HUES64 (cell line): ENCODE measurements around the gene TRPV4.
"Not testable (repeated sequence)": the region's sequence is repeated elsewhere in the genome, so short reads cannot be mapped to it uniquely, and the experiment has no call there.

ENCODE experiments used
- H3K27ac ChIP-seq: 2 replicates; pipeline ENCODE4 v1.7.0; 2013; ENCODE audit warnings: low read depth, low read length, inconsistent platforms
- H3K27me3 ChIP-seq: 2 replicates; pipeline ENCODE4 v1.6.1; 2013; ENCODE audit warnings: mild to moderate bottlenecking, low read length; ENCODE audit not compliant: insufficient read depth
- H3K36me3 ChIP-seq: 2 replicates; pipeline ENCODE4 v1.6.1; 2013; ENCODE audit warnings: mild to moderate bottlenecking, low read length; ENCODE audit not compliant: insufficient read depth
- H3K4me1 ChIP-seq: 2 replicates; pipeline ENCODE4 v1.6.1; 2013; ENCODE audit warnings: mild to moderate bottlenecking, low read length, moderate library complexity; ENCODE audit not compliant: insufficient read depth
- H3K4me3 ChIP-seq: 2 replicates; pipeline ENCODE4 v1.5.1; 2013; ENCODE audit warnings: mild to moderate bottlenecking, low read length, moderate library complexity
- H3K9ac ChIP-seq: 2 replicates; pipeline ENCODE4 v1.6.1; 2013; ENCODE audit warnings: mild to moderate bottlenecking, low read depth, low read length
- H3K9me3 ChIP-seq: 2 replicates; pipeline ENCODE4 v1.6.1; 2013; ENCODE audit warnings: low read depth, low read length; ENCODE audit not compliant: insufficient read depth
- WGBS: fragments of 150-250, 120-280 bp; methylation state at CpG from one replicate; pipeline ENCODE4 v1.1.7; 2013; ENCODE audit warnings: missing lambda C conversion rate; 5-methylcytosine and 5-hydroxymethylcytosine counted together

The TRPV4 gene

GRCh38 chr12:109873653-109874052, 40.5 kb upstream of the TRPV4 start:
- Histone ChIP-seq H3K27ac (no peak overlapping the region), H3K9ac (no peak overlapping the region), H3K9me3 (no peaks in the 10 kb centered on the region), H3K27me3 (no peaks in the 10 kb centered on the region), H3K4me1 (peaks cover 12% of the 10 kb centered on the region; the same call in 1 of the 2 replicates), H3K4me3 (no peak overlapping the region), H3K36me3 (no peaks in the 10 kb centered on the region)
- WGBS: 87% methylated on average over 6 of the region's 6 CpGs

DNA sequence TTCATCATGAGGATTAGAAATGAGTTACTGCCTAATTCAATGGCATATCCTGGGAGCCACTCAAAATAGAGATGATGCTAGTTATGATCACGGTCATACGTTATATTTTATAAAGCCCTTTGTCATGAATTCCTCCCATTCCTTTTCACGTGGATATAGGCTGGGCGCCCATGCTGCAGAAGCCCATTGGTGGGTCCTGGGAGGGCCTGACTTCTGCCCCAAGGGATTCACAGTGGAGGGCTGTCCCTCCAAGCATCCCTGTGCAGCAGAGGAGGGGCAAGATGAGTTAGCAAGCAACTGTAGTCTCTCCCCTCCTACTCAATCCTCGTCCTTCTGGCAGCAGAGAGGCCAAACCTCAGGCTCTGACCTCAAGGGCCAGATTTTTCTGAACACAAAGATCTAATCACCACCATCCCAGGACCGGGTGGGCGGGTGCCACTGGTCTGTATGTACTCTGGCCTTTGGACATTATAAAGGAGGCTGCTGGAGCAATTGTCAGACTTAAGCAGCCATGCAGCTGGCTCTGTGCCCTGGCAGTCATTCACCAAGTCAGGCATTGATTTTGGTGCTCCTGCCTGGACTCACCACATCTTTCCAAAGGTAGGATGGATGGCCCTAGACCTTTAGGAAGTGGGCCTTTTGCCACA, 38.6 kb upstream of the TRPV4 start:
- H3K9ac ChIP-seq: no peak overlapping the region
- no peaks in the 10 kb centered on the region for H3K36me3 ChIP-seq
- WGBS: 96% methylated on average over 7 of the region's 7 CpGs

DNA sequence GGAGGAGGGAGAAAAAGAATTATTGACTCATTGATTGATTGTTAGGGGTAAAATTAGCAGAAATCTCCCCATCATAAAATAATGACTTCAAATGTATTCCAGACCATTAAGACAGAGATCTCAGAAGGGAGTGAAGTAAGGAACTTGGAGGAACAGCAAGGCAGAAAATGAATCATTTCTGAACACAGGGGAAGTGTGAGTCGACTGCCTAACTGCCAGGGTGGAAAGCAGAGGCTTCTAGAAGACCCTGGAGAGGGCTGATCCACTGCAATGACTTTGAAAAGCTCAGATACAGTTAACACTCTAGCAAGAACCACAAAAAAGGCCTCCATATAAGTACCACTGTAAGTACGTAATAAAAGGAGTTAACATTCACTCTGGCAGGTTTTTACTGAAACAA, 37.5 kb upstream of the TRPV4 start:
- H3K36me3 ChIP-seq: no peaks in the 10 kb centered on the region
- no peaks in the 10 kb centered on the region for H3K27me3 ChIP-seq
- H3K9ac ChIP-seq: no peak overlapping the region
- 0 out of 2 replicates have a peak, but pooled peaks cover 5% of the 10 kb centered on the region for H3K4me1 ChIP-seq
- 89% methylated on average over 2 of the region's 2 CpGs for WGBS
- no peaks in the 10 kb centered on the region for H3K9me3 ChIP-seq
- H3K27ac ChIP-seq: no peak overlapping the region
- no peak overlapping the region for H3K4me3 ChIP-seq

More for the DNA sequence above, 38.6 kb upstream of the TRPV4 start:
- Histone ChIP-seq H3K4me3 (no peak overlapping the region), H3K27me3 (no peaks in the 10 kb centered on the region), H3K9me3 (no peaks in the 10 kb centered on the region), H3K4me1 (0 out of 2 replicates have a peak, but pooled peaks cover 5% of the 10 kb centered on the region), H3K27ac (no peak overlapping the region)

DNA sequence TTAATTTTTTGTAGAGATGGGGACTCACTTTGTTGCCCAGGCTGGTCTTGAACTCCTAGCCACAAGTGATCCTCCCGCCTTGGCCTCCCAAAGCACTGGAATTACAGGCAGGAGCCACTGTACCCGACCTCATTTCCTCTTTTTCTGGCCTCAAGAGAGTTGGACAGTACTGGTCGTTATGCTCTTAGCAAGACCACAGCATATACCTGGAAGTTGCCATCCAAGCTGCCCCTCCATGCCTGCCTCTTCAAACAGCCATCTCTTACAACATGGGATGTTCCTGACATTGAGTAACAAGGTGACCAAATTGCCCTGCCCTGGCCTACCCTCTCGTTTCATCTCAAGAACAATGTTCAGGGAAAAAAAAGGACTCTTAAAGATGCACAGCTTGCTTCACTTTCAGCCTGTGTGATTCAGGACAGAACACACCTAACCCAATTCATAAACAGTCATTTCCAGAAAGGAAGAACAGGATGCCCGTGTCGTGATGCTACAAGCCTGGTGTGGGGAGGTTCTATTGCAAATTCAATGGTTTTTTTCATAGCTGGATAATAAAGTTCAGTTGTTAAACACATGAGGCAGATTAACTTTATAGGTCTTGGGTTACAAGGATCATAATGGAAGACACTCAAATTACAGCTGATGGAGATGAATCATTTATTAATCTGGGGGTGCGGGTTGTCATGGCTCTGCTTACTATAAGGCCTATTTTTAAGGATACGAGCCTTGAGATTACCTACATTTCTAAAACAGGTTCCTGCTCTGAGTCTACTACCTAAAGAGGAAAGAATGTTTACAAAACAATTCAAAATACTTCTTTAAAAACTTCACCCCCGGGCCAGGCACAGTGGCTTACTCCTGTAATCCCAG, 35.2 kb upstream of the TRPV4 start:
- WGBS: 94% methylated on average over 9 of the region's 9 CpGs

DNA sequence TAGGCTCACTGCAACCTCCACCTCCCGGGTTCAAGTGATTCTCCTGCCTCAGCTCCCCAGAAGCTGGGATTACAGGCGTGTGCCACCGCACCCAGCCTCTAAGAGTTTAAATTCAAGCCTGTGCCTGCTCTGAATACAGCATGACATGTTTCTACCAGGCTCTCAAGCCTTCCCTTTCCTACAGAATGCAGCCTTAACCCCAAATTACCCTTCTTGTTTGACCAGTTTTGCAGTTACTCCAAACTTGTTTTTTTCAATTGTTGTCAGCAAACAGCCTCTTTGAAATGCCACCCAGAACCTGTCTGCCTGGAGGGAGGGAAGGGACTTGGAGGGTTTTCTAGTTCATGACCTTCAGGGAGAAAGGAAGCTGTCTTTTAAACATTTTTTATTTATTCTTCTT, 31.7 kb upstream of the TRPV4 start:
- 91% methylated on average over 3 of the region's 3 CpGs for WGBS
- no peak overlapping the region for H3K4me3 ChIP-seq
- 0 out of 2 replicates have a peak, but pooled peaks cover 4% of the 10 kb centered on the region for H3K4me1 ChIP-seq
- H3K9me3 ChIP-seq: no peaks in the 10 kb centered on the region
- no peak overlapping the region for H3K9ac ChIP-seq
- no peaks in the 10 kb centered on the region for H3K36me3 ChIP-seq
- H3K27me3 ChIP-seq: no peaks in the 10 kb centered on the region
- H3K27ac ChIP-seq: no peak overlapping the region

More for the DNA sequence above, 35.2 kb upstream of the TRPV4 start:
- Histone ChIP-seq H3K9ac (no peak overlapping the region), H3K36me3 (no peaks in the 10 kb centered on the region), H3K27me3 (no peaks in the 10 kb centered on the region), H3K9me3 (no peaks in the 10 kb centered on the region), H3K4me3 (no peak overlapping the region), H3K4me1 (0 out of 2 replicates have a peak, but pooled peaks cover 10% of the 10 kb centered on the region), H3K27ac (no peak overlapping the region)

DNA sequence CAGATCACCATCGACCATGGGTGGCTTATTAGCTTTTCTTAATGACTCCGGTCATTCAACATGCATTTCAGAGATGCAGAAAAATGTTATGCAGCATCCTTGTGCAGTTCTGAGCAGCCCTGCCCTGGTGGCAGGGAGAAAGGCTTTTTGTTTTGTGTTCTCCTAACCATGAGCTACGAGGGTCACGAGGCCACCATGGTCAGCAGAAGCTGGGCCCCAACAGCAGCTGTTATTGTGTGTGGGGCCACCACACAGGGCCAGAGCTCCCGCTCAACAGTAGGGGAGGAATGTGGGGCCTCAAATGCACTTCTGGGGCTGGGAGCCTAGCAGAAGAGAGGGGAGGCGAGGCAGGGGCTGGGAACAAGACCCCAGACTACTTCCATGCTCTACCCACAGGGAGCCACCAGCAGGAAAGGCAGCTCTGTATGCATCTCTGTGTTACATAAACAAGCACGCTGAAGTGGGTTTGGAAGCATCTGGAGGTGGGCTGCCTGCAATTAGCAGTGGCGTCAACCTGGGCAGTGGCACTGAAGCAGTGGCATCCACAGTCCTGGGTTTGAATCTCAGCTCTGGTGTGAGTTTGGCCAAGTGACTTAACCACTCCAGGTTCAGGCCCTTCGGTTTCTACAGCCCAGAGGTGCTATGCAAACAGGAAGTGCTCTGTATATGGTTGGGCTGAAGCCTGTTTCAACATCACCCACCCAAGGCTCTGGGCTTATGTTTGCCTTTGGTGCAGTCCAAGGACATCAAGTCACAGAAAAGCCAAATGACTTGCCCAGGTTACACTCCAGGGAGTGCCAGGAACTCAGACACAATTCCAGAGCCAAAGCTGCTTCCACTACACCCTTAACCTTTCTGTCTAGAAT, 30.9 kb upstream of the TRPV4 start:
- Histone ChIP-seq H3K4me1 (0 out of 2 replicates have a peak, but pooled peaks cover 4% of the 10 kb centered on the region), H3K36me3 (no peaks in the 10 kb centered on the region), H3K9me3 (no peaks in the 10 kb centered on the region), H3K27me3 (no peaks in the 10 kb centered on the region), H3K4me3 (no peak overlapping the region), H3K9ac (no peak overlapping the region), H3K27ac (no peak overlapping the region)
- WGBS: 83% methylated on average over 9 of the region's 9 CpGs

- H3K36me3 ChIP-seq, H3K27me3 ChIP-seq, H3K4me3 ChIP-seq, H3K4me1 ChIP-seq, H3K27ac ChIP-seq, H3K9me3 ChIP-seq, H3K9ac ChIP-seq: not testable (repeated sequence)
- 97% methylated on average over 9 of the region's 9 CpGs for WGBS
These were observed 29.3 kb upstream of the TRPV4 start for GRCh38 chr12:109862491-109862890.

DNA sequence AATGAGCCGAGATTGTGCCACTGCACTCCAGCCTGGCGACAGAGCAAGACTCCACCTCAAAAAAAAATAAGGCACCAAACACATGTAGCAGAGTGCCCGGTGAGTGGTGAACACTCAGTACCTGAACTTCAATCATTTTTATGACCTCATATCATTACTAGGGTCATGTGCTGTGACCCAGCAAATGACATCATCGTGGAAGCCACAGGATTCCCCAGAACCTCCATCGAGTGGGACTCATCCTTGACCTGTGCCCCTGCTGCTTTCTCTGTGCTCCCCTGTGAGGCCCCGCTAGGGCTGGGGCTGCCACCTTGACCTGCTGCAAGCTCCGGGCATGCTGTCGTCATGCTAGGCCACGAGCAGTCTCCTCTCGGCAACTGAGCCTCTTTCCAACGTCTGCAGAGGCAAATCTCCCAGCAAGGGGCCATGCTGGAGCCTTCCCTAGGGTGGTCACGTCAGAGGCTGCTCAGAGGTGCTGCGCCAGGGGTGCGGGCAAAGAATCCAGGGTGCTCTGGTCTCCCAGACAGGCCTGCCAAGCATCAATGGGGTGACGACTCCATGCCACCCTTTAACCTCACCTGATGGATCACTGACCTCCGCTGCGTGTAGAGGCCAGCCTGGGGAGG, 28.6 kb upstream of the TRPV4 start:
- H3K9me3 ChIP-seq: no peaks in the 10 kb centered on the region
- no peak overlapping the region for H3K27ac ChIP-seq
- no peak overlapping the region for H3K4me3 ChIP-seq
- 95% methylated on average over 17 of the region's 17 CpGs for WGBS
- H3K36me3 ChIP-seq: peaks cover 12% of the 10 kb centered on the region
- no peaks in the 10 kb centered on the region for H3K27me3 ChIP-seq
- H3K4me1 ChIP-seq: 0 out of 2 replicates have a peak, but pooled peaks cover 4% of the 10 kb centered on the region
- no peak overlapping the region for H3K9ac ChIP-seq

- WGBS: 98% methylated on average over 5 of the region's 5 CpGs
- no peak overlapping the region for H3K4me3 ChIP-seq
- no peak overlapping the region for H3K27ac ChIP-seq
- no peaks in the 10 kb centered on the region for H3K27me3 ChIP-seq
- peaks cover 12% of the 10 kb centered on the region for H3K36me3 ChIP-seq
- H3K4me1 ChIP-seq: 0 out of 2 replicates have a peak, but pooled peaks cover 4% of the 10 kb centered on the region
- H3K9me3 ChIP-seq: no peaks in the 10 kb centered on the region
- H3K9ac ChIP-seq: no peak overlapping the region
These were observed 27.8 kb upstream of the TRPV4 start for GRCh38 chr12:109860977-109861376.

- WGBS: 88% methylated on average over 5 of the region's 5 CpGs
- Histone ChIP-seq H3K36me3 (peaks cover 25% of the 10 kb centered on the region), H3K4me1 (no peaks in the 10 kb centered on the region), H3K9ac (no peak overlapping the region), H3K9me3 (no peaks in the 10 kb centered on the region), H3K4me3 (no peak overlapping the region), H3K27me3 (no peaks in the 10 kb centered on the region), H3K27ac (no peak overlapping the region)
These were observed 25.6 kb upstream of the TRPV4 start for GRCh38 chr12:109858764-109859163.
